ENCODE measurements around the gene C1QTNF1. TPM values are rescaled to one million over a fixed set of nuclear protein-coding genes. Genes with fewer than 3 reads are reported as not detected.
A peak's percentile ranks its signal among the peaks of the same experiment; 100 is the strongest.

Gene C1QTNF1
- polyA plus RNA-seq, 1 of the 3 experiments (the other 2 are of a cell fraction), result 14.3 TPM

DNA sequence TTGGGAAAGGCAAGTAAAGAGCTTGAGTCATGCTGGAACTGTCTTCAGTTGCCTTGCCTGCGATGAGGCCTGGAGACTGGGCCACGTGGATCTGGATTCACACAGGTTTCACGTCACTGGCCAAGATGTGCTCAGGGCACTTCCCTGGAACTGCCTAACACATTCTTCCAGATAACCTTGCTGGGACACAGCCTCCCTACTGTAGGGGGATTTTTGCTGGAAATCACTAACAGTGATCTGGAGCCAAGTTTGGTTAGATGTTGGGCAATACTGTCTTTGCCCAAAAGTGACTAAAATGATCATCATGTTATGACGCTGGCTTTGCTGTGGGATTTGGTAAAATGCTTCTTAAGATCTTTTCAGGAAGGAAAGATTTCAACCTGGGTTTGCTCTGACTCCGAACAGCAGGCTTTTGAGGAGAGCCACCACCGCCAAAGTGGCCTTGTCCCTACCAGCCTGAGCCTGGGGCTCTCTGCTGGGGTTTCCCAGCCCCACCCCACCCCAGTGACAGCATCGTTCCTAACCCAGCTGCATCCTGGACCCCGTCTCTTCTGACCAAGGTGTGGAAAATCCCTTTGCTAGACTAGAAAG lies 14.7 kb downstream of the C1QTNF1 start:
- TF ChIP-seq, protein P1, sequence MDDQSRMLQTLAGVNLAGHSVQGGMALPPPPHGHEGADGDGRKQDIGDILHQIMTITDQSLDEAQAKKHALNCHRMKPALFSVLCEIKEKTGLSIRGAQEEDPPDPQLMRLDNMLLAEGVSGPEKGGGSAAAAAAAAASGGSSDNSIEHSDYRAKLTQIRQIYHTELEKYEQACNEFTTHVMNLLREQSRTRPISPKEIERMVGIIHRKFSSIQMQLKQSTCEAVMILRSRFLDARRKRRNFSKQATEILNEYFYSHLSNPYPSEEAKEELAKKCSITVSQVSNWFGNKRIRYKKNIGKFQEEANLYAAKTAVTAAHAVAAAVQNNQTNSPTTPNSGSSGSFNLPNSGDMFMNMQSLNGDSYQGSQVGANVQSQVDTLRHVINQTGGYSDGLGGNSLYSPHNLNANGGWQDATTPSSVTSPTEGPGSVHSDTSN (IDR thresholded peaks at IDR 0.05), result no peak
- TF ChIP-seq ELF1 (IDR thresholded peaks at IDR 0.05) (no peak), FOXM1 (IDR thresholded peaks at IDR 0.05; ENCODE audit: low read depth) (no peak), SMC3 (IDR thresholded peaks at IDR 0.05; ENCODE audit: low read depth, low read length) (no peak), MEF2A (IDR thresholded peaks at IDR 0.05; ENCODE audit: borderline replicate concordance, low read depth) (no peak), TCF12 (IDR thresholded peaks at IDR 0.05) (no peak), FOSL2 (IDR thresholded peaks at IDR 0.05; ENCODE audit: borderline replicate concordance, low read depth) (no peak), NFIC (IDR thresholded peaks at IDR 0.05; ENCODE audit: borderline replicate concordance) (0 out of 2 replicates have a peak, but pooled peaks have one; percentile 28)
- no peak for DNase-seq
- ChIA-PET CTCF (interaction anchor here (0.8 to 7.9 kb wide), 6 partner anchors 9 to 354 kb away, joined by 3 to 191 read pairs (median 10); no protein-coding TSS in a partner anchor), POLR2A (no interaction called here)
- Histone ChIP-seq H3K79me2 (ENCODE audit: insufficient read depth) (no peaks in the 10 kb centered on the region), H3K36me3 (replicated peaks in 1 of 2; ENCODE audit: control insufficient read depth in 1 of 2, insufficient read depth in 2 of 2, low read length in 1 of 2) (no peaks in the 10 kb centered on the region), H3K27me3 (ENCODE audit: insufficient read depth) (no peaks in the 10 kb centered on the region), H3K9me2 (no peaks in the 10 kb centered on the region), H4K20me1 (ENCODE audit: insufficient read depth) (no peaks in the 10 kb centered on the region), H3K4me1 (ENCODE audit: control insufficient read depth in 1 of 2, insufficient read depth in 2 of 2, low read depth in 1 of 2, low read length in 1 of 2) (peaks cover 8 to 10% of the 10 kb centered on the region in 2 experiments; a peak in 3 of 4 replicates), H3K9me3 (no peaks in the 10 kb centered on the region), H3F3A (replicated peaks; ENCODE audit: insufficient read depth) (peaks cover 19% of the 10 kb centered on the region), H2AFZ (ENCODE audit: low read depth) (peak overlapping the region; percentile 3; the same call in 1 of the 2 replicates), H3K4me3 (ENCODE audit: low read depth in 2 of 2, low read length in 1 of 2) (no peak overlapping the region), H3K27ac (ENCODE audit: low read depth in 2 of 2, low read length in 1 of 2) (no peak overlapping the region; a peak in 1 of 4 replicates), H3K9ac (no peak overlapping the region), H3K4me2 (no peak overlapping the region)
- 63% methylated on average over 8 of the region's 8 CpGs for WGBS (ENCODE audit: low lambda C conversion rate)

DNA sequence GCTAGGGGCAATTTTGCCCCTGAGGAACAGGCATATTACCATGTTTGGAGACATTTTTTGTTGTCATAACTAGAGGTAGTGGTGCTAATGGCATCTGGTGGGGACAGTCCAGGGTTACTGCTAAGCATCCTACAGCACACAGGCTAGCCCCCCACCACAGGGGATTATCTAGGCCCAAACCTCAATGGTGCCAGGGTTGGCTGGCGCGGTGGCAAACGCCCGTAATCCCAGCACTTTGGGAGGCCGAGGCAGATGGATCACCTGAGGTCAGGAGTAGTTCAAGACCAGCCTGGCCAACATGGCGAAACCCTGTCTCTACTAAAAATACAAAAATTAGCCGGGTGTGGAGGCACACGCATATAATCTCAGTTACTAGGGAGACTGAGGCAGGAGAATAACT lies 15.2 kb downstream of the C1QTNF1 start:
- ChIA-PET POLR2A (no interaction called here), CTCF (interaction anchor here (0.8 to 7.9 kb wide), 6 partner anchors 10 to 352 kb away, joined by 3 to 191 read pairs (median 17); no protein-coding TSS in a partner anchor)
- H4K20me1 ChIP-seq (ENCODE audit: insufficient read depth), result no peaks in the 10 kb centered on the region
- H3K79me2 ChIP-seq (ENCODE audit: insufficient read depth), result no peaks in the 10 kb centered on the region
- no peaks in the 10 kb centered on the region for H3K27me3 ChIP-seq (ENCODE audit: insufficient read depth)
- no peak for DNase-seq
- no peak overlapping the region; a peak in 1 of 4 replicates for H3K27ac ChIP-seq (ENCODE audit: low read depth in 2 of 2, low read length in 1 of 2)
- H3K9me2 ChIP-seq, result no peaks in the 10 kb centered on the region
- no peaks in the 10 kb centered on the region for H3K9me3 ChIP-seq
- peaks cover 3 to 10% of the 10 kb centered on the region in 2 experiments; a peak in 3 of 4 replicates for H3K4me1 ChIP-seq (ENCODE audit: control insufficient read depth in 1 of 2, insufficient read depth in 2 of 2, low read depth in 1 of 2, low read length in 1 of 2)
- H3K4me3 ChIP-seq (ENCODE audit: low read depth in 2 of 2, low read length in 1 of 2), result no peak overlapping the region
- no peaks in the 10 kb centered on the region for H3K36me3 ChIP-seq (replicated peaks in 1 of 2; ENCODE audit: control insufficient read depth in 1 of 2, insufficient read depth in 2 of 2, low read length in 1 of 2)
- peaks cover 19% of the 10 kb centered on the region for H3F3A ChIP-seq (replicated peaks; ENCODE audit: insufficient read depth)
- no peak overlapping the region for H2AFZ ChIP-seq (ENCODE audit: low read depth)
- H3K9ac ChIP-seq, result no peak overlapping the region
- no peak for TF ChIP-seq RXRA (IDR thresholded peaks at IDR 0.05; ENCODE audit: borderline replicate concordance, low read depth)
- TF ChIP-seq, protein P2, sequence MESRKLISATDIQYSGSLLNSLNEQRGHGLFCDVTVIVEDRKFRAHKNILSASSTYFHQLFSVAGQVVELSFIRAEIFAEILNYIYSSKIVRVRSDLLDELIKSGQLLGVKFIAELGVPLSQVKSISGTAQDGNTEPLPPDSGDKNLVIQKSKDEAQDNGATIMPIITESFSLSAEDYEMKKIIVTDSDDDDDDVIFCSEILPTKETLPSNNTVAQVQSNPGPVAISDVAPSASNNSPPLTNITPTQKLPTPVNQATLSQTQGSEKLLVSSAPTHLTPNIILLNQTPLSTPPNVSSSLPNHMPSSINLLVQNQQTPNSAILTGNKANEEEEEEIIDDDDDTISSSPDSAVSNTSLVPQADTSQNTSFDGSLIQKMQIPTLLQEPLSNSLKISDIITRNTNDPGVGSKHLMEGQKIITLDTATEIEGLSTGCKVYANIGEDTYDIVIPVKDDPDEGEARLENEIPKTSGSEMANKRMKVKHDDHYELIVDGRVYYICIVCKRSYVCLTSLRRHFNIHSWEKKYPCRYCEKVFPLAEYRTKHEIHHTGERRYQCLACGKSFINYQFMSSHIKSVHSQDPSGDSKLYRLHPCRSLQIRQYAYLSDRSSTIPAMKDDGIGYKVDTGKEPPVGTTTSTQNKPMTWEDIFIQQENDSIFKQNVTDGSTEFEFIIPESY (IDR thresholded peaks at IDR 0.05; ENCODE audit: borderline replicate concordance, low read depth), result no peak
- no peak for TF ChIP-seq NRF1 (IDR thresholded peaks at IDR 0.05; ENCODE audit: low read depth, low read length)
- TF ChIP-seq TEAD4 (IDR thresholded peaks at IDR 0.05; ENCODE audit: borderline replicate concordance, insufficient read depth), result no peak
- TF ChIP-seq GATA2 (CRISPR knock-in tag; IDR thresholded peaks at IDR 0.05), result no peak
- no peak for TF ChIP-seq MXI1 (IDR thresholded peaks at IDR 0.05; ENCODE audit: low read depth, low read length)
- TF ChIP-seq, protein P3, sequence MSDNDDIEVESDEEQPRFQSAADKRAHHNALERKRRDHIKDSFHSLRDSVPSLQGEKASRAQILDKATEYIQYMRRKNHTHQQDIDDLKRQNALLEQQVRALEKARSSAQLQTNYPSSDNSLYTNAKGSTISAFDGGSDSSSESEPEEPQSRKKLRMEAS (IDR thresholded peaks at IDR 0.05; ENCODE audit: low read depth), result no peak
- no peak for TF ChIP-seq FOXM1 (IDR thresholded peaks at IDR 0.05; ENCODE audit: low read depth)
- no peak for TF ChIP-seq CHD2 (IDR thresholded peaks at IDR 0.05; ENCODE audit: low read length, partially characterized antibody)
- TF ChIP-seq EP300 (IDR thresholded peaks at IDR 0.05; ENCODE audit: borderline replicate concordance in 1 of 2, low read depth in 1 of 2, low read length in 1 of 2), result no peak
- no peak overlapping the region for H3K4me2 ChIP-seq
- 98% methylated on average over 8 of the region's 8 CpGs for WGBS (ENCODE audit: low lambda C conversion rate)

Data from SK-N-SH (cell line).